Panc1 (cell line): ENCODE data around the gene NKD1. TPM values are rescaled to one million over a fixed set of nuclear protein-coding genes. Genes with fewer than 3 reads are reported as not detected.

Experiments
- ATAC-seq: fragments of 200-7000 bp; cut with Tn5 transposase; 2 replicates; pipeline ENCODE4 v1.9.1; 2020; ENCODE audit warnings: mild to moderate bottlenecking, moderate library complexity
- BruUV-seq: library from RNA; stranded (reverse); fragments of 400-500 nt; replicated peaks from 2 replicates; lab custom pipeline; 2021; lab: Mats Ljungman, UMichigan
- CTCF ChIA-PET: fragments of 300-600 bp; sonication (Branson Sonifier 250); formaldehyde crosslinking; loops from one replicate; lab custom pipeline; 2022; ENCODE audit warnings: antibody characterized with exemption; lab: Charles Lee
- POLR2A ChIA-PET: fragments of 300-600 bp; sonication (Branson Sonifier 250); formaldehyde crosslinking; loops from one replicate; lab custom pipeline; 2022; ENCODE audit warnings: antibody characterized with exemption; lab: Charles Lee
- DNase-seq: peaks from one replicate; pipeline ENCODE4 v3.0.0-alpha.2; 2010; ENCODE audit warnings: low read depth, low spot score
- H3K27ac ChIP-seq: 2 replicates; pipeline ENCODE4 v1.5.1; 2011; ENCODE audit warnings: mild to moderate bottlenecking, low read length, inconsistent platforms
- H3K27me3 ChIP-seq: fragments of 200-500 bp; sonication (Bioruptor generic); 2 replicates; pipeline ENCODE4 v1.6.0; 2014; ENCODE audit warnings: low read length, inconsistent platforms; ENCODE audit not compliant: control insufficient read depth, insufficient read depth
- H3K36me3 ChIP-seq: fragments of 200-500 bp; sonication (Bioruptor generic); 2 replicates; pipeline ENCODE4 v1.5.1; 2014; ENCODE audit warnings: inconsistent platforms, mild to moderate bottlenecking, low read length, moderate library complexity; ENCODE audit not compliant: control insufficient read depth, insufficient read depth
- H3K4me1 ChIP-seq: 2 replicates; pipeline ENCODE4 v1.5.1; 2011; ENCODE audit warnings: inconsistent platforms, mild to moderate bottlenecking, low read length, moderate library complexity; ENCODE audit not compliant: control insufficient read depth, insufficient read depth
- H3K4me3 ChIP-seq, 2 experiments: 2 replicates each; pipeline ENCODE4 v1.5.1; 2011 to 2012; ENCODE audit warnings: low read depth in 2 of 2, low read length in 2 of 2, mild to moderate bottlenecking in 2 of 2, inconsistent platforms in 1 of 2, moderate library complexity in 1 of 2
- H3K9me3 ChIP-seq: fragments of 200-500 bp; sonication (Bioruptor generic); 2 replicates; pipeline ENCODE4 v1.5.1; 2014; ENCODE audit warnings: low read depth, mild to moderate bottlenecking, inconsistent platforms, low read length, moderate library complexity; ENCODE audit not compliant: control insufficient read depth, insufficient read depth
- CTCF ChIP-seq: fragments of 450-650 bp; IDR thresholded peaks from 2 replicates; pipeline ENCODE4 v1.5.1; 2017; ENCODE audit warnings: mild to moderate bottlenecking
- POLR2AphosphoS5 ChIP-seq: IDR thresholded peaks from 2 replicates; pipeline ENCODE4 v1.6.1; 2012; ENCODE audit warnings: mild to moderate bottlenecking, low read depth, low read length, moderate library complexity
- SIN3A ChIP-seq: IDR thresholded peaks from 2 replicates; pipeline ENCODE4 v1.6.1; 2012; ENCODE audit warnings: low read depth, mild to moderate bottlenecking, low read length, moderate library complexity, borderline replicate concordance; ENCODE audit not compliant: insufficient read depth
- TCF7L2 ChIP-seq: IDR thresholded peaks from 2 replicates; pipeline ENCODE4 v1.6.1; 2011; ENCODE audit warnings: mild to moderate bottlenecking, low read depth, low read length, inconsistent platforms
- in situ Hi-C: cut with HindIII; loops from 2 replicates; pipeline ENCODE4 v1.10.0; 2016; ENCODE audit warnings: low sequenced_read_pairs, low pct_unique_long_range_greater_than_20kb
- intact Hi-C: fragments of 100-400 bp; cut with micrococcal nuclease; formaldehyde crosslinking; loops from one replicate; pipeline ENCODE4 v1.10.0; 2022; ENCODE audit not compliant: unreplicated experiment
- total RNA-seq: library from RNA; stranded (reverse); gene quantifications from one replicate; pipeline ENCODE4 v1.2.1, GENCODE V29; 2021; ENCODE audit not compliant: unreplicated experiment
- TF ChIP-seq, protein P1 (sequence below), 2 experiments: IDR thresholded peaks; 2 replicates each; pipeline ENCODE4 v1.6.1; 2011 to 2012; ENCODE audit warnings: low read depth in 2 of 2, control low read depth in 1 of 2, low read length in 1 of 2, mild to moderate bottlenecking in 1 of 2, moderate library complexity in 1 of 2; ENCODE audit not compliant: insufficient read depth in 1 of 2

The NKD1 gene
- total RNA-seq, 1 experiment from 2014 or later, result 0.18 TPM

GRCh38 chr16:50573947-50574744, 25.9 kb downstream of the NKD1 start:
- CTCF ChIA-PET, result no interaction called here
- POLR2A ChIA-PET, result no interaction called here

GRCh38 chr16:50574745-50575136, 26.5 kb downstream of the NKD1 start:
- no peak for DNase-seq
- CTCF ChIA-PET, result no interaction called here
- BruUV-seq, result no TSS peak
- Histone ChIP-seq H3K36me3 (no peaks in the 10 kb centered on the region), H3K4me3 (no peak overlapping the region), H3K27me3 (no peaks in the 10 kb centered on the region), H3K27ac (no peak overlapping the region), H3K4me1 (no peaks in the 10 kb centered on the region), H3K9me3 (no peaks in the 10 kb centered on the region)
- no peak for ATAC-seq
- POLR2A ChIA-PET, result no interaction called here
- intact Hi-C loops, result no loop called here
- TF ChIP-seq CTCF, result no peak
- no peak for TF ChIP-seq SIN3A
- TF ChIP-seq TCF7L2, result no peak
- TF ChIP-seq, protein P1, sequence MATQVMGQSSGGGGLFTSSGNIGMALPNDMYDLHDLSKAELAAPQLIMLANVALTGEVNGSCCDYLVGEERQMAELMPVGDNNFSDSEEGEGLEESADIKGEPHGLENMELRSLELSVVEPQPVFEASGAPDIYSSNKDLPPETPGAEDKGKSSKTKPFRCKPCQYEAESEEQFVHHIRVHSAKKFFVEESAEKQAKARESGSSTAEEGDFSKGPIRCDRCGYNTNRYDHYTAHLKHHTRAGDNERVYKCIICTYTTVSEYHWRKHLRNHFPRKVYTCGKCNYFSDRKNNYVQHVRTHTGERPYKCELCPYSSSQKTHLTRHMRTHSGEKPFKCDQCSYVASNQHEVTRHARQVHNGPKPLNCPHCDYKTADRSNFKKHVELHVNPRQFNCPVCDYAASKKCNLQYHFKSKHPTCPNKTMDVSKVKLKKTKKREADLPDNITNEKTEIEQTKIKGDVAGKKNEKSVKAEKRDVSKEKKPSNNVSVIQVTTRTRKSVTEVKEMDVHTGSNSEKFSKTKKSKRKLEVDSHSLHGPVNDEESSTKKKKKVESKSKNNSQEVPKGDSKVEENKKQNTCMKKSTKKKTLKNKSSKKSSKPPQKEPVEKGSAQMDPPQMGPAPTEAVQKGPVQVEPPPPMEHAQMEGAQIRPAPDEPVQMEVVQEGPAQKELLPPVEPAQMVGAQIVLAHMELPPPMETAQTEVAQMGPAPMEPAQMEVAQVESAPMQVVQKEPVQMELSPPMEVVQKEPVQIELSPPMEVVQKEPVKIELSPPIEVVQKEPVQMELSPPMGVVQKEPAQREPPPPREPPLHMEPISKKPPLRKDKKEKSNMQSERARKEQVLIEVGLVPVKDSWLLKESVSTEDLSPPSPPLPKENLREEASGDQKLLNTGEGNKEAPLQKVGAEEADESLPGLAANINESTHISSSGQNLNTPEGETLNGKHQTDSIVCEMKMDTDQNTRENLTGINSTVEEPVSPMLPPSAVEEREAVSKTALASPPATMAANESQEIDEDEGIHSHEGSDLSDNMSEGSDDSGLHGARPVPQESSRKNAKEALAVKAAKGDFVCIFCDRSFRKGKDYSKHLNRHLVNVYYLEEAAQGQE (IDR thresholded peaks at IDR 0.05; ENCODE audit: insufficient read depth in 1 of 2, low read depth in 2 of 2, low read length in 1 of 2), result no peak
- TF ChIP-seq POLR2AphosphoS5, result no peak
- in situ Hi-C loops, result no loop called here

More at GRCh38 chr16:50573947-50574744, 25.9 kb downstream of the NKD1 start:
- Histone ChIP-seq H3K27me3 (no peaks in the 10 kb centered on the region), H3K9me3 (no peaks in the 10 kb centered on the region), H3K36me3 (no peaks in the 10 kb centered on the region), H3K4me1 (no peaks in the 10 kb centered on the region), H3K27ac (no peak overlapping the region), H3K4me3 (no peak overlapping the region)
- TF ChIP-seq CTCF (no peak), TCF7L2 (no peak), POLR2AphosphoS5 (no peak), SIN3A (no peak)
- no peak for DNase-seq
- no peak for ATAC-seq
- in situ Hi-C loops, result no loop called here
- intact Hi-C loops, result no loop called here
- no TSS peak for BruUV-seq
